Right renal cortex interstitium (tissue), 3 donors: ENCODE measurements around the gene TMEM170A. TPM values are rescaled to one million over a fixed set of nuclear protein-coding genes. Genes with fewer than 3 reads are reported as not detected.

Source experiments
- DNase-seq, 3 donors: peaks; one replicate each; pipeline ENCODE4 v3.0.0-alpha.2; 2013; ENCODE audit warnings: low read depth in 3 of 3, low spot score in 2 of 3
- polyA plus RNA-seq, 3 donors: library from polyadenylated mRNA; unstranded; fragments of 120-200 nt; gene quantifications; one replicate each; pipeline ENCODE4 v1.2.1, GENCODE V29; 2013; ENCODE audit not compliant: insufficient read length in 3 of 3

The TMEM170A gene
- polyA plus RNA-seq, 3 donors, result 37.4 to 39.8 (median 39.0) TPM

DNA sequence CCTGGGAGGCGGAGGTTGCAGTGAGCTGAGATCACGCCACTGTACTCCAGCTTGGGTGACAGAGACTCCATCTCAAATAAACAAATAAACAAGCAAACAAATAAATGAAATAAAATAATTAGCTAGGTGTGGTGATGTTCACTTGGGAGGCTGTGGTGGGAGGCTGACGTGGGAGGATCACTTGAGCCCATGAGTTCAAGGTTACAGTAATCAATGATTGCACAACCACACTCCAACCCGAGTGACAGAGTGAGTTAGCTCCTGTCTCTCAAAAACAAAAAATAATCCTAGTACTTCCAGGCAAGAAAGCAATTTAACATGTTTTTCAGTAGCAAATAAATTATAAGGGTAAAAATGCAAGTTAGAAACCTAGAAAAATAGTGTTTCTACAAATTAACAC lies 57.5 kb downstream of the TMEM170A start:
- DNase-seq, result no peak

DNA sequence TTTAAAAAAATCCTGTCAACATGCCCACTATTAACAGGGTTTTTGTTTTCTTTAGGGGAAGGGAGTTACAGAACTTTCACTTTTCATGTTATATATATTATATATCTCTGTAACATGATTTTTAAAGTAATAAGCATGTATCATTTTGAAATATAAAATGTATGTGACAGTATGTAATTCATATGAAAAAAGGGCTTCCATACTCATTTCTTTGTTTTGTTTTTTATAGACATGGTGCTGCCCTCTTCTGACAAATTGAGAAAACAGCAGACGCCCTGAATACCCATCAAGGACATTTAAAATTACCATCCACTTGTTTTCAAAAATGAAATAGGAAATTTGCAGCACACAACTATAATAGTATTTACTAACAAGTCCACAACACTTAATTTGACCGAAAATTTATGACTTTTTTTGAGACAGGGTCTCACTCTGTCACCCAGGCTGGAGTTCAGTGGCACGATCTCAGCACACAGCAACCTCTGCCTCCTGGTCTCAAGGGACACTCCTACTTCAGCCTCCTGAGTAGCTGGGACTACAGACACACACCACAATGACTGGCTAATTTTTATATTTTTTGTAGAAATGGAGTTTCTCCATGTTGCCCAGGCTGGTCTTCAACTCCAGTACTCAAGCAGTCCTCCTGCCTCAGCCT lies 61.5 kb downstream of the TMEM170A start:
- DNase-seq, result no peak

DNA sequence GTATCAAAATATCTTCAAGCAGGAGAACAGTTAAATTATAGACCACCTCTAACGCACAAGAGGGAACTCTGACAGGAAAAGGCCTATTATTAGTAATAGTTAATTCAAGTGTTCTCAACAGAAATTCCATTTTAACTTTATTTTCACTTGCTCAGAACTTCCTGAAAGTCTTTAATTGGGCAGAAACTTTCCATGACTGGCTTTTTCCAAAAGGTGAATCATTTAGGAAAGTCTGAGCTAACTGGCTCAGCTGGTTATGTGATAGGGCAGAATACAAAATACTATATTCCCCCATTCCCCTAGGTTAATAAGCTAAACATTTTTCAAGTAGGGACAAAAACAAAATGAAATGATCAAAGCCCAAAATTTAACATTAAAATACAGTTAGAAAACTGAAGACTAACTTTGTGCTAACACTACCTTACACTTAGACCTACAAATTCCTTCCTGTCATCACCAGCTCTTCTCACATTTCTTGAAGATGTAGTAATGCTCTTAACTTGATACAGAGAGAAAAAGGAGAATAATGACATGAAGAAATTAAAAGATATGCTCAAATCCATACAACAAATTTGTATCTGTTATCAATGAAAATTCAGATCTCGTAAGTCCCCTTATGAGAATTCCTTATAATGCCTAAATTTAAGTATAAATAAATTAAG lies 62.2 kb downstream of the TMEM170A start:
- DNase-seq, result no peak

DNA sequence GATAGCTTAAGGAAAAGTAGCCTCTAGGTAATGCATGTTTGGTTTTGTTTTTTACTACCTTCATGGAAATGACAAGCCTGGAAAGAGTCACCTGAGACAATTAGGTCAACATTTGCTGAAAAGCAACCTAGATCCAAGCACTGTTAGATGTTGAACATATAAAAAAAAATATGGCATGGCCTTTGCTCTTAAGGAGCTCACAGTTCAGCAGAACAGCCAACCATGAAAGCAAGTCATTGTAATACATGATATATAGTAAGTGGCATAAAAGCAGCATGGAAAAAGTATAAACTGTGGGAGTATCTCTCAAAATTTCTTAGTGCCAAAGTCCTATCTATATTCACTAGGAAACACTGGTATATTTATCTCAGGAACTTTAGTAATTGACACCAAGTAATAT lies 62.8 kb downstream of the TMEM170A start:
- DNase-seq, result no peak

DNA sequence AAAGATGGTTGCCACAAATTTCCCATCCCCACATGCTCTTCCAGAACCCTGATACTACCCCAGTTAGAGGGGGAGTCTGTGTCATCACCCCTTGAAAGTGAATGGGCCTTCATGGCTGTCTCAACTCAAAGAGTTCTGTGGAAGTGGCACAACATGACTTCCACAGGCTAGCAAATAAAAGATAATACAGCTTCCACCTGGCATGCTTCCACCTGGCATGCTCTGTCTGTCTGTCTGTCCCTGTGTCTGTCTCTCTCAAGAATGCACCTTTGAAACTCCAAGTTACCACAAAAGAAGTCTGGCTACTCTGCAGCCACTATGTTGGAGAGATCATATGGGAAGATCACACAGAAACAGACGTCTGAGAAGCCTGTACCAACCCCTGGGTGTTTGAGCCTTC lies 66.2 kb downstream of the TMEM170A start:
- no peak for DNase-seq

DNA sequence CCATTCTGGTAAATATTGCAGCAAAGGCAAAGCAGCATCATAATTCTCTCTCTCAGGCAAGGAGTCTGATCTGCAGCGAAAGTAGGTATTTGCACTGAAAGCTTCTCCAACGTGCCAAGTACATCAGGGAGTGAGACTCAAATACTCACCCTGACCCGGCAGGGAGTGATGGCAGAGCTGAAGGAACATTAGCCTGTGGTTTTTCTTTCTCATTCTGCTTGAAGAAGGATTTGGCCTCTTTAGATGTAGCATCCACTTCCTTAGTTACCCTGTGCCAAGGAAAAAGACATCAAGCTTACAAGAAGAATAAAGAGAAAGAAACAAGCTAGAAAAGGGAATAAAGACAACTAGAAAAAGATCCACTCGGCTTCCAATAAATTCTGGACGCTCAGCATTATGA lies 69.5 kb downstream of the TMEM170A start:
- no peak for DNase-seq

Other genes starting within 250 kb of the TMEM170A start
- not detected for gene CTRB1, start 245.7 kb downstream of the TMEM170A start, polyA plus RNA-seq
- 10 to 100 TPM; 37.1 to 44.2 (median 37.2) TPM for gene BCAR1, start 213.1 kb downstream of the TMEM170A start, polyA plus RNA-seq
- gene CFDP1, start 31.2 kb downstream of the TMEM170A start, polyA plus RNA-seq, result 100 to 1,000 TPM; 202 to 221 (median 203) TPM
- gene CHST6, start 30.8 kb upstream of the TMEM170A start, polyA plus RNA-seq, result 1 to 10 TPM in 1 of 3 donors, under 1 TPM in 2; 0.72 to 1.1 (median 0.78) TPM
- under 1 TPM; 0.62 to 0.78 (median 0.64) TPM for gene CHST5, start 71.4 kb upstream of the TMEM170A start, polyA plus RNA-seq
- 10 to 100 TPM; 18.4 to 20.5 (median 19.4) TPM for gene TMEM231, start 91.6 kb upstream of the TMEM170A start, polyA plus RNA-seq
- 100 to 1,000 TPM; 199 to 200 (median 200) TPM for gene GABARAPL2, start 101.7 kb upstream of the TMEM170A start, polyA plus RNA-seq
- gene ADAT1, start 158.6 kb upstream of the TMEM170A start, polyA plus RNA-seq, result 10 to 100 TPM; 40.1 to 64.9 (median 50.0) TPM
- gene KARS1, start 183.0 kb upstream of the TMEM170A start, polyA plus RNA-seq, result 100 to 1,000 TPM; 145 to 152 (median 148) TPM
- 10 to 100 TPM; 89.5 to 93.4 (median 92.5) TPM for gene TERF2IP, start 183.1 kb upstream of the TMEM170A start, polyA plus RNA-seq
- gene CPHXL2, start 212.3 kb upstream of the TMEM170A start, polyA plus RNA-seq, result not detected
- under 1 TPM in 1 of 3 donors, not detected in 2; 0.11 TPM for gene DUXB, start 236.8 kb upstream of the TMEM170A start, polyA plus RNA-seq